Naive thymus-derived CD4-positive, alpha-beta T cell (primary cell): ENCODE results near the gene FBLN1. TPM values are rescaled to one million over a fixed set of nuclear protein-coding genes. Genes with fewer than 3 reads are reported as not detected.

Source experiments
- ATAC-seq: fragments of 150-1000 bp; cut with Tn5 transposase; 2 replicates; pipeline ENCODE4 v1.10.0; 2021; ENCODE audit warnings: mild to moderate bottlenecking, moderate library complexity
- CTCF ChIA-PET: fragments of 350-600 bp; sonication (Branson Sonifier 250); formaldehyde crosslinking; loops from one replicate; lab custom pipeline; 2021; ENCODE audit warnings: antibody characterized with exemption; lab: Charles Lee
- POLR2A ChIA-PET: fragments of 350-600 bp; sonication (Branson Sonifier 250); formaldehyde crosslinking; loops from one replicate; lab custom pipeline; 2021; ENCODE audit warnings: antibody characterized with exemption, inconsistent platforms; lab: Charles Lee
- DNase-seq, 9 donors: peaks; one replicate each; pipeline versions ENCODE4 v3.0.0 to v3.0.0-alpha.2; 2020 to 2022; ENCODE audit warnings: mixed read lengths in 1 of 9
- H3K27ac ChIP-seq: one replicate; pipeline ENCODE4 v1.7.0; 2013; ENCODE audit warnings: mild to moderate bottlenecking, low read depth, low read length, moderate library complexity
- H3K27me3 ChIP-seq, 2 donors: one replicate each; pipeline ENCODE4 v1.7.0; 2013; ENCODE audit warnings: low read length in 2 of 2, mild to moderate bottlenecking in 2 of 2, moderate library complexity in 2 of 2; ENCODE audit not compliant: control insufficient read depth in 2 of 2, insufficient read depth in 2 of 2
- H3K36me3 ChIP-seq, 3 experiments: 1 replicate in 2 of 3; 2 replicates in 1 of 3; pipeline ENCODE4 v1.7.0; 2013; ENCODE audit warnings: low read length in 3 of 3, mild to moderate bottlenecking in 3 of 3, moderate library complexity in 1 of 3; ENCODE audit not compliant: insufficient read depth in 3 of 3, control insufficient read depth in 2 of 3
- H3K4me1 ChIP-seq, 2 donors: one replicate each; pipeline ENCODE4 v1.7.0; 2013; ENCODE audit warnings: low read length in 2 of 2, mild to moderate bottlenecking in 2 of 2, moderate library complexity in 1 of 2; ENCODE audit not compliant: control insufficient read depth in 2 of 2, insufficient read depth in 2 of 2
- H3K4me3 ChIP-seq: 2 replicates; pipeline ENCODE4 v1.7.0; 2013; ENCODE audit warnings: mild to moderate bottlenecking, low read length
- H3K9me3 ChIP-seq, 3 experiments: 1 replicate in 2 of 3; 2 replicates in 1 of 3; pipeline ENCODE4 v1.7.0; 2013; ENCODE audit warnings: low read length in 3 of 3; ENCODE audit not compliant: control insufficient read depth in 2 of 3
- H3K27ac Mint-ChIP-seq, 9 donors: one replicate each; pipeline ENCODE4 v1.8.0; 2020 to 2022; ENCODE audit warnings: mixed read lengths in 9 of 9, mild to moderate bottlenecking in 8 of 9, moderate library complexity in 5 of 9, inconsistent platforms in 2 of 9
- H3K27me3 Mint-ChIP-seq, 5 donors: one replicate each; pipeline ENCODE4 v1.8.0; 2021 to 2022; ENCODE audit warnings: mixed read lengths in 5 of 5, mild to moderate bottlenecking in 1 of 5
- H3K36me3 Mint-ChIP-seq, 5 donors: one replicate each; pipeline ENCODE4 v1.8.0; 2020 to 2022; ENCODE audit warnings: mixed read lengths in 5 of 5, mild to moderate bottlenecking in 3 of 5, inconsistent platforms in 1 of 5
- H3K4me1 Mint-ChIP-seq, 7 donors: one replicate each; pipeline ENCODE4 v1.8.0; 2020 to 2022; ENCODE audit warnings: mixed read lengths in 7 of 7, mild to moderate bottlenecking in 3 of 7, inconsistent platforms in 1 of 7
- H3K4me3 Mint-ChIP-seq, 10 donors: one replicate each; pipeline ENCODE4 v1.8.0; 2020 to 2022; ENCODE audit warnings: mild to moderate bottlenecking in 10 of 10, mixed read lengths in 10 of 10, moderate library complexity in 6 of 10, inconsistent platforms in 2 of 10
- H3K9me3 Mint-ChIP-seq, 11 donors: one replicate each; pipeline ENCODE4 v1.8.0; 2020 to 2022; ENCODE audit warnings: mixed read lengths in 11 of 11, mild to moderate bottlenecking in 4 of 11, inconsistent platforms in 1 of 11, moderate library complexity in 1 of 11
- intact Hi-C, 2 donors: fragments of 100-400 bp; cut with micrococcal nuclease; formaldehyde crosslinking; loops; one replicate each; pipeline ENCODE4 v1.15.1; 2023
- polyA plus RNA-seq, 2 donors: library from polyadenylated mRNA; unstranded; fragments of 300-500 nt; fragmentation: Illumina TruSeq; gene quantifications; one replicate each; pipeline ENCODE4 v1.2.3, GENCODE V29; 2021
- total RNA-seq, 6 experiments: library from RNA in 5 of 6; stranded (reverse) in 5 of 6; gene quantifications; 1 replicate in 5 of 6; 2 replicates in 1 of 6; pipeline ENCODE4 v1.2.3 and lab custom pipeline; 2021 to 2026

The FBLN1 gene
- total and polyA plus RNA-seq, 7 experiments from 2014 or later: 0.11 to 1.1 TPM; not detected in 5

DNA sequence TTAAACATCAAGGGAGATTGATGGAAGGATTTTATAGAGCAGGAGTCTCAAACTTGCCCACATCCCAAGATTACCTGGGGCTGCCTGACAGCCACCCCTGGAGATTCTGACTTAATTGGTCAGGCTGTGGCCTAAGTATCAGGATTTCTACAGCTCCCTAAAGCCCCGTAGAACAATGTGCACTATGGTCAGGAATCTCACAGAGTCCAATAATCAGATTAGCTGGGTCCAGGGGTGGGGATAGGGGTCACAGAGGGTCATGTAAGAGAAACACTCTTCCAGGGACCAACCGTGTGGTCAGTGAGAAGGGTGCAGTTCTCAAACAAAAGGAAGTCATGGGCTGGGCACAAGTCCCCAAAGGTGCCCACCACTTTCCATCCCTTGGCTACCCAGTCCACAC, 20.5 kb upstream of the FBLN1 start:
- DNase-seq (no peak), ATAC-seq (no peak)
- no peak overlapping the region for H3K27ac Mint-ChIP-seq
- POLR2A ChIA-PET: no interaction called here
- Histone ChIP-seq H3K27me3 (peaks cover 0 to 3% of the 10 kb centered on the region in 2 donors), H3K36me3 (no peaks in the 10 kb centered on the region), H3K4me3 (no peak overlapping the region), H3K4me1 (no peaks in the 10 kb centered on the region), H3K27ac (no peak overlapping the region), H3K9me3 (no peaks in the 10 kb centered on the region)
- peaks cover 0 to 5% (median 0%) of the 10 kb centered on the region in 7 donors for H3K4me1 Mint-ChIP-seq
- CTCF ChIA-PET: no interaction called here
- intact Hi-C loops: no loop called here
- no peaks in the 10 kb centered on the region for H3K36me3 Mint-ChIP-seq
- H3K4me3 Mint-ChIP-seq: no peak overlapping the region
- peaks cover 0 to 30% (median 13%) of the 10 kb centered on the region in 5 donors for H3K27me3 Mint-ChIP-seq
- peaks cover 0 to 3% (median 0%) of the 10 kb centered on the region in 11 donors for H3K9me3 Mint-ChIP-seq

DNA sequence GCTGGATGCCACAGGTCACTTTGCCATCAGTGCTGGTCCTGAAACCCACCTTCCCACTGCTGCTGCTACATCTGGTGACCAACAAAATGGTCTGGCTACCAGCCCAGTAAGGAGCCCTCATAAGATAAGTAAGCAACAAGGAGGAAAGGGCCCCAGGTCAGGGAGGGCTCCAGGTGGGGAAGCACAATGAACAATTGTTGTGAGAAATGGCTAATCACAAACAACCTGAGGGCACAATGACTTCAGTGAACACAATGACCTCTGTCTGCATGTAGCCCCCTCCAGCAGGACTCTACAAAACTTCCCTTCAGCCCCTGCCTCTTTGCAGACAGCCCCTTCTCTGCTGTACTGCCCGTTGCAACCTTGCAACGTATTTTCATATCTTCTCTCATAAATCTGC, 19.4 kb upstream of the FBLN1 start:
- no peak for ATAC-seq
- Histone ChIP-seq H3K9me3 (no peaks in the 10 kb centered on the region), H3K27ac (no peak overlapping the region), H3K27me3 (no peaks in the 10 kb centered on the region), H3K4me1 (no peaks in the 10 kb centered on the region), H3K4me3 (no peak overlapping the region), H3K36me3 (no peaks in the 10 kb centered on the region)
- no peak for DNase-seq
- peaks cover 0 to 3% (median 0%) of the 10 kb centered on the region in 11 donors for H3K9me3 Mint-ChIP-seq
- no peak overlapping the region for H3K4me3 Mint-ChIP-seq
- ChIA-PET POLR2A (interaction anchor here (1.0 kb wide), 1 partner anchor 25 kb away, joined by 4 read pairs; no protein-coding TSS in a partner anchor), CTCF (no interaction called here)
- intact Hi-C loops: no loop called here
- peaks cover 0 to 31% (median 12%) of the 10 kb centered on the region in 5 donors for H3K27me3 Mint-ChIP-seq
- H3K27ac Mint-ChIP-seq: no peak overlapping the region
- no peaks in the 10 kb centered on the region for H3K36me3 Mint-ChIP-seq
- peaks cover 0 to 5% (median 0%) of the 10 kb centered on the region in 7 donors for H3K4me1 Mint-ChIP-seq

DNA sequence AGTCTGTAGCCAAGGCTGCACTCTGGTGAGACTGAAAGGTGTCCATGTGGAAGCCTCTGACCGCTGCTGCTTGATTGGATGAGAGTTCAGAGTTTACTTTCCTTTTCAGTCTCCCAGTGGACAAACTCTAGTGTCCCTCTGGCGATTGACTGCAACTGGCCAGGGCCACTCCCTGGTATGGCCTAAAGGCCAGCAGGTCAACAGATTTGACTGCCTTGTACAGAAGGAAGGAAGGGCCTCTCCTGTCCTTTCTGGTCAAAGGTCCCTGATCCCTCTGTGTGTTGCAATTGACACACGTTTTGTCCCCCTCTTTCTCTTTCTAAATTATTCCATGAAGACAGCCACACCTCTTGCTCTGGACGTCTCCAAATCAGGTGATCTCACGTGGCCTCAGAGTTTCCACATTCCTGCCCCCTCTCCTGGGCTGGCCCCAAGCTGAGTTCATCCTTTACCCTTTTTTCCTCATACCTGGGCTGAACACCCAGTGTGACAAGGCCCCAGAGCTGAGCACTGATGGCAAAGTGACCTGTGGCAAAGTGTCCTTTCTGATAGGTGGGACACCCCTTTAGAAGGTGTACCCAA, 18.7 kb upstream of the FBLN1 start:
- no peak overlapping the region for H3K4me3 ChIP-seq
- no peaks in the 10 kb centered on the region for H3K36me3 ChIP-seq
- DNase-seq (no peak), ATAC-seq (no peak)
- H3K36me3 Mint-ChIP-seq: no peaks in the 10 kb centered on the region
- intact Hi-C loops: no loop called here
- CTCF ChIA-PET: no interaction called here
- H3K27ac Mint-ChIP-seq: no peak overlapping the region
- H3K27ac ChIP-seq: no peak overlapping the region
- no peaks in the 10 kb centered on the region for H3K9me3 ChIP-seq
- no peaks in the 10 kb centered on the region for H3K27me3 ChIP-seq
- POLR2A ChIA-PET: no interaction called here
- H3K4me1 ChIP-seq: no peaks in the 10 kb centered on the region
- H3K27me3 Mint-ChIP-seq: peaks cover 0 to 30% (median 13%) of the 10 kb centered on the region in 5 donors
- H3K4me1 Mint-ChIP-seq: peaks cover 0 to 5% (median 0%) of the 10 kb centered on the region in 7 donors
- peaks cover 0 to 5% (median 0%) of the 10 kb centered on the region in 11 donors for H3K9me3 Mint-ChIP-seq
- no peak overlapping the region for H3K4me3 Mint-ChIP-seq

DNA sequence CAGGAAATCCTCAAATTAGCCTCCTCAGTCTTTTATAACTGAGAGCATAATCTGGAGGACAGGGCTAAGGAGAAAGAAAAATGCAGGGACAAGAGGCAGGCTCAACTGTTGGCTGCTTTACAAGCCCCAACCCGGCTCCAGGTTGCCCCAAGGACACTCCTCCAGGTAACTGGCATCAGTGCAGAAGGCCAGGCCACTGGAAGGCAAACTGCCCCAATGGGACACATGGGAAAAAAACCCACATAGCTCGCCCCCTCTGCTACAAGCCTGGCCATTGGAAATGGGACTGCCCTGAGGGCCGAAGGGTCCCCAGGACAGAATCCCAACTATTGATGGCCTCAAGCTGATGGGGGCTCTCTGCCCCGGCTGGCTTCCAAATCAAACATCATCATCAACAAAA, 17.9 kb upstream of the FBLN1 start:
- no peak overlapping the region for H3K4me3 Mint-ChIP-seq
- ATAC-seq: no peak
- Histone ChIP-seq H3K9me3 (no peaks in the 10 kb centered on the region), H3K27ac (no peak overlapping the region), H3K4me3 (no peak overlapping the region), H3K27me3 (no peaks in the 10 kb centered on the region), H3K4me1 (no peaks in the 10 kb centered on the region), H3K36me3 (no peaks in the 10 kb centered on the region)
- CTCF ChIA-PET: no interaction called here
- peaks cover 0 to 5% (median 0%) of the 10 kb centered on the region in 11 donors for H3K9me3 Mint-ChIP-seq
- no peak for DNase-seq
- intact Hi-C loops: no loop called here
- peaks cover 4 to 33% (median 13%) of the 10 kb centered on the region in 5 donors for H3K27me3 Mint-ChIP-seq
- H3K4me1 Mint-ChIP-seq: peaks cover 0 to 5% (median 0%) of the 10 kb centered on the region in 7 donors
- H3K36me3 Mint-ChIP-seq: no peaks in the 10 kb centered on the region
- POLR2A ChIA-PET: no interaction called here
- no peak overlapping the region for H3K27ac Mint-ChIP-seq

DNA sequence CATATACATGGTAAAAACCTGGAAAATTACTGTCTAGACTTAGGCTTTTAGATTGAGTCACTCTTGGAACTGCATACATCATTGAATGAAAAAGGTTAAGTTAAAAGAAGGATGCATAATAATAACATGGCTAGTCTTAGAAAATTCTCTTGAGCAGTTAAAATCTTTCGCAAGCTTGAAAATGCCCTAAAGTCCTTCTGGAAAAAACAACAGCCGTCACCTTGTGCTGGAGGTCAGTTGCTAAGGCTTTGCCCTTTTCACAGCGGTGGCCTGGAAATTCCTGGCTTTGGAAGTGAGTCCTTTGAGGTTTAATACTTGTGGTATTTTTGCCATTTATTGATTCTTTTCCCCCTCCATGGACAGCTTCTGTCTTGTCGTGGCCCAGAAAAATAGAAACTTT, 17.4 kb upstream of the FBLN1 start:
- CTCF ChIA-PET: no interaction called here
- Mint-ChIP-seq H3K27ac (no peak overlapping the region), H3K36me3 (no peaks in the 10 kb centered on the region), H3K4me3 (no peak overlapping the region), H3K27me3 (peaks cover 5 to 34% (median 13%) of the 10 kb centered on the region in 5 donors), H3K4me1 (peaks cover 0 to 5% (median 0%) of the 10 kb centered on the region in 7 donors), H3K9me3 (peaks cover 0 to 5% (median 0%) of the 10 kb centered on the region in 11 donors)
- H3K4me3 ChIP-seq: no peak overlapping the region
- no peaks in the 10 kb centered on the region for H3K27me3 ChIP-seq
- H3K4me1 ChIP-seq: no peaks in the 10 kb centered on the region
- DNase-seq: no peak
- H3K36me3 ChIP-seq: no peaks in the 10 kb centered on the region
- intact Hi-C loops: no loop called here
- H3K9me3 ChIP-seq: no peaks in the 10 kb centered on the region
- H3K27ac ChIP-seq: no peak overlapping the region
- no peak for ATAC-seq
- POLR2A ChIA-PET: no interaction called here

DNA sequence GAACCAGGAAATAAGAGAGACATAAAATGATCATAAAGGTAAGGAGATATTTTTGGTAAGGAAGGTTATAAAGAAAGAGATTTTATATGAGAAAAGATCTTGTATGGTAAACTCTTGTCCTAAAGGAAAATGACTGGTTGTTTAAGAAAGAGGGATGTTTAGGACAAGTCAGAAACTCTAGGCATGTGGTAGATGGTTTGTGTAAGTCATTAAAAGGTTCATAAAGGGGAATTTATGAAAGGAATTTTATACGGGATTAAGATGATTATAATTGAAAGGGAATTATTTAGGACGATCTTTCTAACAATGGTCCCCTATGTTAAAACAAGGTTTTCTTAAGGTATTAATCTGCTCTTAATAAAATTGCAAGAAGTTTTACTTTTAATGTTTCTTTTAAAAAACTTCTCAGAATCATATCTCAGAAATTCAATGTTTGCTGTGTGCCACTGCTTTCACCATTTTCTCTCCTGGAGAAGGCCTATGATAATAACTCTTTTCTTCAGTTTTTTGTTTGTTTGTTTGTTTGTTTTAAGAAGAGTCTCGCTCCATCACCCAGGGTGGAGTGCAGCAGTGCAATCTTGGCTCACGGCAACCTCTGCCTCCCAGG, 13.8 kb upstream of the FBLN1 start:
- H3K36me3 ChIP-seq: no peaks in the 10 kb centered on the region
- intact Hi-C loops: no loop called here
- H3K27me3 ChIP-seq: no peaks in the 10 kb centered on the region
- no peak overlapping the region for H3K27ac ChIP-seq
- ChIA-PET POLR2A (no interaction called here), CTCF (no interaction called here)
- ATAC-seq (no peak), DNase-seq (no peak)
- H3K9me3 ChIP-seq: no peaks in the 10 kb centered on the region
- no peak overlapping the region for H3K27ac Mint-ChIP-seq
- peaks cover 0 to 2% (median 0%) of the 10 kb centered on the region in 7 donors for H3K4me1 Mint-ChIP-seq
- no peak overlapping the region for H3K4me3 Mint-ChIP-seq
- H3K36me3 Mint-ChIP-seq: no peaks in the 10 kb centered on the region
- no peak overlapping the region for H3K4me3 ChIP-seq
- no peaks in the 10 kb centered on the region for H3K4me1 ChIP-seq
- H3K27me3 Mint-ChIP-seq: peaks cover 15 to 49% (median 18%) of the 10 kb centered on the region in 5 donors
- H3K9me3 Mint-ChIP-seq: peaks cover 0 to 2% (median 0%) of the 10 kb centered on the region in 11 donors

DNA sequence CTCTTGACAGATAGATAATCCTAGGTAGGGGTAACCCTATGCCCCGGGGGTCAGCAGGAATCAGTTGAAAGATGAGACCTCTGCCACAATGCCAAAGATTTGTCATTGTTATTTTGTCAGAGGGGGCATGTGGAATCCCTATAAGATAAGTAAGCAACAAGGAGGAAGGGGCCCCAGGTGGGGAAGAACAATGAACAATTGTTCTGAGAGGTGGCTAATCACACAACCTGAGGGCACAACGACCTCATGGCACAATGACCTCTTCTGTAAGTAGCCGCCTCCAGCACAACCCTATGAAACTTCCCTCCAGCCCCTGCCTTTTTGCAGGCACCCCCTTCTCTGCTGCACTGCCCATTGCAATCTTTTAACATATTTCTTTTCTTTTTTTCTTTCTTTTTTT, 11.8 kb upstream of the FBLN1 start:
- intact Hi-C loops: no loop called here

More for the DNA sequence above, 11.8 kb upstream of the FBLN1 start:
- Mint-ChIP-seq H3K27me3 (peaks cover 18 to 49% (median 22%) of the 10 kb centered on the region in 5 donors), H3K27ac (no peak overlapping the region), H3K4me1 (peaks cover 0 to 3% (median 0%) of the 10 kb centered on the region in 7 donors), H3K9me3 (peaks cover 0 to 3% (median 0%) of the 10 kb centered on the region in 11 donors), H3K36me3 (no peaks in the 10 kb centered on the region), H3K4me3 (no peak overlapping the region)
- Histone ChIP-seq H3K4me3 (no peak overlapping the region), H3K9me3 (no peaks in the 10 kb centered on the region), H3K4me1 (no peaks in the 10 kb centered on the region), H3K27me3 (no peaks in the 10 kb centered on the region), H3K27ac (no peak overlapping the region), H3K36me3 (no peaks in the 10 kb centered on the region)
- CTCF ChIA-PET: no interaction called here
- POLR2A ChIA-PET: no interaction called here
- no peak for ATAC-seq
- no peak for DNase-seq
